Neural progenitor cell (in vitro differentiated cells): ENCODE data around the gene STXBP5. TPM values are rescaled to one million over a fixed set of nuclear protein-coding genes. Genes with fewer than 3 reads are reported as not detected.

Experiments used
- DNase-seq: peaks from one replicate; pipeline ENCODE4 v3.0.0-alpha.2; 2016; ENCODE audit warnings: low spot score
- H2AFZ ChIP-seq: fragments of 200-600 bp; sonication (generic); replicated peaks from 2 replicates; pipeline ENCODE4 v1.6.1; 2016; ENCODE audit warnings: antibody characterized with exemption
- H3F3A ChIP-seq: fragments of 200-600 bp; sonication (generic); 2 replicates; pipeline ENCODE4 v1.6.1; 2016; ENCODE audit warnings: antibody characterized with exemption, low read depth
- H3K27ac ChIP-seq: fragments of 200-600 bp; sonication (generic); 2 replicates; pipeline ENCODE4 v1.5.1; 2016; ENCODE audit warnings: mild to moderate bottlenecking
- H3K27me3 ChIP-seq: fragments of 200-600 bp; sonication (generic); 2 replicates; pipeline ENCODE4 v1.6.1; 2016; ENCODE audit warnings: mild to moderate bottlenecking, moderate library complexity
- H3K36me3 ChIP-seq: fragments of 200-600 bp; sonication (generic); 2 replicates; pipeline ENCODE4 v1.5.1; 2016
- H3K4me1 ChIP-seq: fragments of 200-600 bp; sonication (generic); 2 replicates; pipeline ENCODE4 v1.6.1; 2016; ENCODE audit warnings: mixed run types
- H3K4me2 ChIP-seq: fragments of 200-600 bp; sonication (generic); 2 replicates; pipeline ENCODE4 v1.6.1; 2016
- H3K4me3 ChIP-seq: fragments of 200-600 bp; sonication (generic); 2 replicates; pipeline ENCODE4 v1.5.1; 2016
- H3K79me2 ChIP-seq: fragments of 200-600 bp; sonication (generic); 2 replicates; pipeline ENCODE4 v1.6.1; 2016; ENCODE audit warnings: low read depth
- H3K9ac ChIP-seq: fragments of 200-600 bp; sonication (generic); 2 replicates; pipeline ENCODE4 v1.6.1; 2016
- H3K9me3 ChIP-seq: fragments of 200-600 bp; sonication (generic); 2 replicates; pipeline ENCODE4 v1.5.1; 2016; ENCODE audit warnings: low read depth
- H4K20me1 ChIP-seq: fragments of 200-600 bp; sonication (generic); 2 replicates; pipeline ENCODE4 v1.6.1; 2016; ENCODE audit warnings: low read depth
- H3K27ac Mint-ChIP-seq: 3 replicates; pipeline ENCODE4 v1.8.0; 2021; ENCODE audit warnings: mixed read lengths
- H3K27me3 Mint-ChIP-seq: 2 replicates; pipeline ENCODE4 v1.8.0; 2022; ENCODE audit warnings: low read depth, mild to moderate bottlenecking, inconsistent platforms, moderate library complexity, mixed read lengths; ENCODE audit not compliant: insufficient read depth
- H3K36me3 Mint-ChIP-seq: 3 replicates; pipeline ENCODE4 v1.8.0; 2021; ENCODE audit warnings: mixed read lengths
- H3K4me1 Mint-ChIP-seq: 3 replicates; pipeline ENCODE4 v1.8.0; 2021; ENCODE audit warnings: mixed read lengths
- H3K4me3 Mint-ChIP-seq: 3 replicates; pipeline ENCODE4 v1.8.0; 2021; ENCODE audit warnings: mild to moderate bottlenecking, moderate library complexity, mixed read lengths
- H3K9me3 Mint-ChIP-seq: 3 replicates; pipeline ENCODE4 v1.8.0; 2020; ENCODE audit warnings: mixed read lengths
- EZH2 ChIP-seq: fragments of 200-600 bp; sonication (generic); IDR thresholded peaks from 2 replicates; pipeline ENCODE4 v1.6.1; 2017; ENCODE audit warnings: antibody characterized with exemption, mild to moderate bottlenecking, moderate library complexity
- EZH2phosphoT487 ChIP-seq: fragments of 200-600 bp; sonication (generic); IDR thresholded peaks from 2 replicates; pipeline ENCODE4 v1.6.1; 2017; ENCODE audit warnings: antibody characterized with exemption
- total RNA-seq: library from RNA; depleted of rRNA; stranded (reverse); fragments of >200 nt; gene quantifications from 2 replicates; pipeline ENCODE4 v1.2.3, GENCODE V29; 2015; ENCODE audit warnings: low replicate concordance
- TF ChIP-seq, protein P1 (sequence below): fragments of 200-600 bp; sonication (generic); IDR thresholded peaks from 2 replicates; pipeline ENCODE4 v1.5.1; 2017; ENCODE audit warnings: antibody characterized with exemption, mild to moderate bottlenecking

The STXBP5 gene
- total RNA-seq, 1 donor from 2014 or later = 12.0 TPM

DNA sequence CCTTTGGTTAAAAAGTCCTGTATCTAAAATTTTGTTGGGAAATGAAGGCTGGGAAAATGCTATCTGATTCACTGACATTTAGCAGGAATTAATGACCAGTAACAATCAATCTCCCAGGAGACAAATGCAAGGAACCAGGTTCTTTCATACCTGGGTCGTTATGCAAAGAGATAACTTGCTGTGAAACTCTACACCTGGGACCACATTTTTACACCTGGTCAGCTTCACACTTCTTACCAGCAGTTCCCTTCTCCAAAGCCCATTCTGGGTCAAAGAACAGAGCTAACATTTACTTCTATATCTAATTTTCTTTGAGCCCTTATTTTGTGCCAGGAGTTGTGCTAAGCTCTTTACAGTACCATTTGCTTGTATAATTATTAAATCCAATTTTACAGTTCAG lies 27.4 kb upstream of the STXBP5 start:
- Histone ChIP-seq H2AFZ (no peak overlapping the region), H3K4me2 (no peak overlapping the region), H3K9me3 (no peaks in the 10 kb centered on the region), H3K4me3 (no peak overlapping the region), H4K20me1 (no peaks in the 10 kb centered on the region), H3K27me3 (no peaks in the 10 kb centered on the region), H3K79me2 (no peaks in the 10 kb centered on the region), H3F3A (no peaks in the 10 kb centered on the region), H3K9ac (no peak overlapping the region), H3K27ac (no peak overlapping the region), H3K4me1 (no peaks in the 10 kb centered on the region), H3K36me3 (no peaks in the 10 kb centered on the region)
- TF ChIP-seq, protein P1, sequence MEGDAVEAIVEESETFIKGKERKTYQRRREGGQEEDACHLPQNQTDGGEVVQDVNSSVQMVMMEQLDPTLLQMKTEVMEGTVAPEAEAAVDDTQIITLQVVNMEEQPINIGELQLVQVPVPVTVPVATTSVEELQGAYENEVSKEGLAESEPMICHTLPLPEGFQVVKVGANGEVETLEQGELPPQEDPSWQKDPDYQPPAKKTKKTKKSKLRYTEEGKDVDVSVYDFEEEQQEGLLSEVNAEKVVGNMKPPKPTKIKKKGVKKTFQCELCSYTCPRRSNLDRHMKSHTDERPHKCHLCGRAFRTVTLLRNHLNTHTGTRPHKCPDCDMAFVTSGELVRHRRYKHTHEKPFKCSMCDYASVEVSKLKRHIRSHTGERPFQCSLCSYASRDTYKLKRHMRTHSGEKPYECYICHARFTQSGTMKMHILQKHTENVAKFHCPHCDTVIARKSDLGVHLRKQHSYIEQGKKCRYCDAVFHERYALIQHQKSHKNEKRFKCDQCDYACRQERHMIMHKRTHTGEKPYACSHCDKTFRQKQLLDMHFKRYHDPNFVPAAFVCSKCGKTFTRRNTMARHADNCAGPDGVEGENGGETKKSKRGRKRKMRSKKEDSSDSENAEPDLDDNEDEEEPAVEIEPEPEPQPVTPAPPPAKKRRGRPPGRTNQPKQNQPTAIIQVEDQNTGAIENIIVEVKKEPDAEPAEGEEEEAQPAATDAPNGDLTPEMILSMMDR = no peak
- TF ChIP-seq EZH2 (no peak), EZH2phosphoT487 (no peak)
- Mint-ChIP-seq H3K4me3 (no peak overlapping the region), H3K27ac (no peak overlapping the region), H3K27me3 (no peaks in the 10 kb centered on the region), H3K36me3 (no peaks in the 10 kb centered on the region), H3K4me1 (peaks cover 8% of the 10 kb centered on the region), H3K9me3 (no peaks in the 10 kb centered on the region)
- DNase-seq = no peak

DNA sequence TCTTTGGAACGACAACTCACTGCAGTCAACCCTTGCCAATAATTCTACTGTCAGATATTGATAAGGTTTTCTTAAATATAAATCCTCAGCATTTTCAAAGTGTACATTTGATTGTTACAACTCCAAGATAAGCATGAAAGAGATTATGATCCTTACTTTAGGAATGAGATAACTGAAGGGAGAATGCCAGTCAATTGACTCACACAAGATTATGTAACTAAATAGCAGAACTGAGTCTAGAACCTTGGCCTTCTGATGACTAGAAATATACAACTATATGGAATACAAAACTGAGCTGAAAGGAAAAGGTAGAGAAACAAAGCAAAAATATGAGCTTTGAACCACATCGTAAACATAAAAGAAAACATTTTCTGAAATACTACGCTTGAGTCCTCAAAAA lies 26.9 kb upstream of the STXBP5 start:
- Mint-ChIP-seq H3K27me3 (no peaks in the 10 kb centered on the region), H3K4me1 (peaks cover 8% of the 10 kb centered on the region), H3K4me3 (no peak overlapping the region), H3K9me3 (no peaks in the 10 kb centered on the region), H3K27ac (no peak overlapping the region), H3K36me3 (no peaks in the 10 kb centered on the region)
- no peak for DNase-seq
- Histone ChIP-seq H3K27me3 (no peaks in the 10 kb centered on the region), H3K27ac (no peak overlapping the region), H3K79me2 (no peaks in the 10 kb centered on the region), H3K9ac (no peak overlapping the region), H3K36me3 (no peaks in the 10 kb centered on the region), H3K4me3 (no peak overlapping the region), H3K9me3 (no peaks in the 10 kb centered on the region), H4K20me1 (no peaks in the 10 kb centered on the region), H3F3A (no peaks in the 10 kb centered on the region), H3K4me1 (no peaks in the 10 kb centered on the region), H3K4me2 (no peak overlapping the region), H2AFZ (no peak overlapping the region)
- TF ChIP-seq EZH2 (no peak), EZH2phosphoT487 (no peak)
- TF ChIP-seq, protein P1 = no peak

DNA sequence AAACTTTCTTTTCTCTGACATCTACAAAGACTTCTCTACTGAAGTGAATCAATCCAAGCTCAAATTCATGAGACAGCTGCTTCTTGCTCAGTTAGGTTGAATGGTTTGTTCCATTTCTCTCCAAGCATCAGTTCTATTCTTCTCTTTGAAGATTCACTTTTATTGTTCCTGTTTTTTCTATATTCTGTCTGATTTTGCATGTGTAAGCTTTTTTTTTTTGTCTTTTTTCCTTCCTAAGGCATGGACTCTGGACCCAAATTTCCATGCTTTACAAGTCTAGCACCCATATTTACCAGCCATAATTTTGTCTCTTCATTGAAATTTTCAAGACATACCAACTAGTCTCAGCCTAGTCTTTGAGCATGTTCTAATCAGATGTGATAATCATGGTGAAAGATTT lies 25.9 kb upstream of the STXBP5 start:
- DNase-seq = no peak
- TF ChIP-seq, protein P1 = no peak
- TF ChIP-seq EZH2phosphoT487 (no peak), EZH2 (no peak)
- Histone ChIP-seq H3K9ac (no peak overlapping the region), H4K20me1 (no peaks in the 10 kb centered on the region), H3K79me2 (no peaks in the 10 kb centered on the region), H3K27me3 (no peaks in the 10 kb centered on the region), H3K4me3 (no peak overlapping the region), H2AFZ (no peak overlapping the region), H3K36me3 (no peaks in the 10 kb centered on the region), H3K4me2 (no peak overlapping the region), H3K27ac (no peak overlapping the region), H3K9me3 (no peaks in the 10 kb centered on the region), H3F3A (no peaks in the 10 kb centered on the region), H3K4me1 (no peaks in the 10 kb centered on the region)
- no peaks in the 10 kb centered on the region for H3K9me3 Mint-ChIP-seq
- no peaks in the 10 kb centered on the region for H3K36me3 Mint-ChIP-seq
- H3K4me3 Mint-ChIP-seq = no peak overlapping the region
- no peaks in the 10 kb centered on the region for H3K27me3 Mint-ChIP-seq
- H3K4me1 Mint-ChIP-seq = peaks cover 8% of the 10 kb centered on the region
- H3K27ac Mint-ChIP-seq = no peak overlapping the region

DNA sequence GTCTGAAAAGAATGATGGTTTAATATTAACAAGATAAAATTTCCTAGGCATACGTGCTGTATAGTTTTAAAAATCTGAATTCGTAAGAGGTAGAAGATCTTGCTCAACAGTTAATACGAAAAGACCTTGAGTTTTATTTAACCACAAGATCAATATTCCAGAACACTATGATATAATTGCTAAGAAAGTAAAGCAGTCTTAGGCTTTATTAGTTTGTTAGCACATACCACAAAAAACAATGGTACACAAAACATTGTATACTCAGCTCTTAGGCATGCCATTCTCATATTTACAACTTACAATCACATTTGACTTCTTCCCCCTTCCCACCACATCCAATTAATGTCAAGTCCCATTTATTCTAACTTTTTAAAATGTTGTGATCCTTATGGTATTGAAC lies 24.4 kb upstream of the STXBP5 start:
- Histone ChIP-seq H3K9ac (no peak overlapping the region), H3K4me3 (no peak overlapping the region), H2AFZ (no peak overlapping the region), H3F3A (no peaks in the 10 kb centered on the region), H3K27me3 (no peaks in the 10 kb centered on the region), H3K36me3 (no peaks in the 10 kb centered on the region), H3K9me3 (no peaks in the 10 kb centered on the region), H3K4me2 (no peak overlapping the region), H3K4me1 (no peaks in the 10 kb centered on the region), H4K20me1 (no peaks in the 10 kb centered on the region), H3K79me2 (no peaks in the 10 kb centered on the region), H3K27ac (no peak overlapping the region)
- Mint-ChIP-seq H3K27me3 (no peaks in the 10 kb centered on the region), H3K4me1 (no peaks in the 10 kb centered on the region), H3K4me3 (no peak overlapping the region), H3K36me3 (no peaks in the 10 kb centered on the region), H3K9me3 (no peaks in the 10 kb centered on the region), H3K27ac (no peak overlapping the region)
- TF ChIP-seq, protein P1 = no peak
- TF ChIP-seq EZH2 (no peak), EZH2phosphoT487 (no peak)
- no peak for DNase-seq
